Sigmoid colon (tissue), 4 donors: ENCODE measurements around the gene PCK2.

Source experiments
- EP300 ChIP-seq, 4 donors: sonication (generic); formaldehyde crosslinking; IDR thresholded peaks; one replicate each; pipeline ENCODE4 v1.6.1; 2017; ENCODE audit warnings: antibody characterized with exemption in 4 of 4
- POLR2A ChIP-seq, 2 donors: fragments of 450-650 bp; IDR thresholded peaks; one replicate each; pipeline ENCODE4 v1.6.1; 2016; ENCODE audit warnings: antibody characterized with exemption in 2 of 2, mild to moderate bottlenecking in 2 of 2, moderate library complexity in 2 of 2
- POLR2AphosphoS5 ChIP-seq, 4 donors: sonication (generic); formaldehyde crosslinking; IDR thresholded peaks; one replicate each; pipeline ENCODE4 v1.6.1; 2017; ENCODE audit warnings: antibody characterized with exemption in 4 of 4
- TF ChIP-seq, protein P1 (sequence below), 4 experiments: fragments of 450-650 bp in 3 of 4; fragments of 200-600 bp in 1 of 4; IDR thresholded peaks; one replicate each; pipeline ENCODE4 v1.5.1; 2016 to 2019; ENCODE audit warnings: antibody characterized with exemption in 4 of 4, mild to moderate bottlenecking in 3 of 4, moderate library complexity in 2 of 4

DNA sequence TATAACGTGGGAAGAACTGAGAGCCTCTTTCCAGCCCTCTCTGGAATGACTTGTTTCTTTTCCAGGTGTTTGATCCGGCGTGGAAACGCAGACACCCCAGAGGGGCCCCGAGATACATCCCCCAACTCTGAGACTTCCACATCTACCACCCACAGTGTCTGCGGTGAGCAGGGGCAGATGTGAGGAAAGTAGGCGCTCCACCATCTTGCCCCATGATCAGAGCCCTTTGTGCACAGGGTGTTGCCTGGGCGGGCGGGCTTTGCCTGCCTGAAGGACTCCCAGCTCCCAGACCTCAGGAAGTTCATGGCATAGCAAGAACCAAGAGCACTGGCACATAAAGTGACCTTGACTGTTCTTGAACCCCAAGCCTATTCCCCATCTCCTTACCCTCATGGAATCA, 39.5 kb upstream of the PCK2 start:
- no peak for TF ChIP-seq POLR2A (IDR thresholded peaks at IDR 0.05)
- TF ChIP-seq, protein P1, sequence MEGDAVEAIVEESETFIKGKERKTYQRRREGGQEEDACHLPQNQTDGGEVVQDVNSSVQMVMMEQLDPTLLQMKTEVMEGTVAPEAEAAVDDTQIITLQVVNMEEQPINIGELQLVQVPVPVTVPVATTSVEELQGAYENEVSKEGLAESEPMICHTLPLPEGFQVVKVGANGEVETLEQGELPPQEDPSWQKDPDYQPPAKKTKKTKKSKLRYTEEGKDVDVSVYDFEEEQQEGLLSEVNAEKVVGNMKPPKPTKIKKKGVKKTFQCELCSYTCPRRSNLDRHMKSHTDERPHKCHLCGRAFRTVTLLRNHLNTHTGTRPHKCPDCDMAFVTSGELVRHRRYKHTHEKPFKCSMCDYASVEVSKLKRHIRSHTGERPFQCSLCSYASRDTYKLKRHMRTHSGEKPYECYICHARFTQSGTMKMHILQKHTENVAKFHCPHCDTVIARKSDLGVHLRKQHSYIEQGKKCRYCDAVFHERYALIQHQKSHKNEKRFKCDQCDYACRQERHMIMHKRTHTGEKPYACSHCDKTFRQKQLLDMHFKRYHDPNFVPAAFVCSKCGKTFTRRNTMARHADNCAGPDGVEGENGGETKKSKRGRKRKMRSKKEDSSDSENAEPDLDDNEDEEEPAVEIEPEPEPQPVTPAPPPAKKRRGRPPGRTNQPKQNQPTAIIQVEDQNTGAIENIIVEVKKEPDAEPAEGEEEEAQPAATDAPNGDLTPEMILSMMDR (IDR thresholded peaks at IDR 0.05), result no peak
- TF ChIP-seq EP300 (IDR thresholded peaks at IDR 0.05), result no peak
- TF ChIP-seq POLR2AphosphoS5 (IDR thresholded peaks at IDR 0.05), result no peak
